PC-9 (cell line): ENCODE measurements around the gene NID2.

Experiments
- EZH2 ChIP-seq: fragments of 200-600 bp; sonication (generic); IDR thresholded peaks from 2 replicates; pipeline ENCODE4 v1.8.0; 2017; ENCODE audit warnings: antibody characterized with exemption, low read depth
- TF ChIP-seq, protein P1 (sequence below): fragments of 200-600 bp; sonication (generic); conservative IDR thresholded peaks from 2 replicates; pipeline ENCODE4 v1.6.1; 2017; ENCODE audit warnings: mixed run types, antibody characterized with exemption, mild to moderate bottlenecking, moderate library complexity

DNA sequence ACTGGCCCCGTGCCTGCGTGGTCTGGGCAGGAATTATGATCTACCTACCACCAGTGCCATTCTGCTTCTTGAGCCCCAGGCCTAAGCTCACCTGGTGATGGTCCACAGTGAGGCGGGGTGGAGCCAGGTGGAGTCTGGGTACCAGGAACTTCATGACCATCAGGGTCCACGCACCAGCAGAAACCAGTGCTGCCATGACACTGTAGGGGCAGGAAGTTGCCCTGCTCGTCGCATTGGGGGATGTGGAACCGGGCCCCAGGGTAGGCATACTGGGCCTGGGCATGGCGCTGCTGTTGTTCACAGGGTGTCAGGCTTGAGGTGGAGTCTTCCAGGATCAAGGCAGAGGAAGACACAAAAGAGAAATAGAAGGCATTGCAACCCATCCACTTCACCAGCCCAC, 49.9 kb downstream of the NID2 start:
- TF ChIP-seq, protein P1, sequence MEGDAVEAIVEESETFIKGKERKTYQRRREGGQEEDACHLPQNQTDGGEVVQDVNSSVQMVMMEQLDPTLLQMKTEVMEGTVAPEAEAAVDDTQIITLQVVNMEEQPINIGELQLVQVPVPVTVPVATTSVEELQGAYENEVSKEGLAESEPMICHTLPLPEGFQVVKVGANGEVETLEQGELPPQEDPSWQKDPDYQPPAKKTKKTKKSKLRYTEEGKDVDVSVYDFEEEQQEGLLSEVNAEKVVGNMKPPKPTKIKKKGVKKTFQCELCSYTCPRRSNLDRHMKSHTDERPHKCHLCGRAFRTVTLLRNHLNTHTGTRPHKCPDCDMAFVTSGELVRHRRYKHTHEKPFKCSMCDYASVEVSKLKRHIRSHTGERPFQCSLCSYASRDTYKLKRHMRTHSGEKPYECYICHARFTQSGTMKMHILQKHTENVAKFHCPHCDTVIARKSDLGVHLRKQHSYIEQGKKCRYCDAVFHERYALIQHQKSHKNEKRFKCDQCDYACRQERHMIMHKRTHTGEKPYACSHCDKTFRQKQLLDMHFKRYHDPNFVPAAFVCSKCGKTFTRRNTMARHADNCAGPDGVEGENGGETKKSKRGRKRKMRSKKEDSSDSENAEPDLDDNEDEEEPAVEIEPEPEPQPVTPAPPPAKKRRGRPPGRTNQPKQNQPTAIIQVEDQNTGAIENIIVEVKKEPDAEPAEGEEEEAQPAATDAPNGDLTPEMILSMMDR = no peak
- TF ChIP-seq EZH2 = no peak
